ENCODE measurements around the gene RAB26.

Gene RAB26

DNA sequence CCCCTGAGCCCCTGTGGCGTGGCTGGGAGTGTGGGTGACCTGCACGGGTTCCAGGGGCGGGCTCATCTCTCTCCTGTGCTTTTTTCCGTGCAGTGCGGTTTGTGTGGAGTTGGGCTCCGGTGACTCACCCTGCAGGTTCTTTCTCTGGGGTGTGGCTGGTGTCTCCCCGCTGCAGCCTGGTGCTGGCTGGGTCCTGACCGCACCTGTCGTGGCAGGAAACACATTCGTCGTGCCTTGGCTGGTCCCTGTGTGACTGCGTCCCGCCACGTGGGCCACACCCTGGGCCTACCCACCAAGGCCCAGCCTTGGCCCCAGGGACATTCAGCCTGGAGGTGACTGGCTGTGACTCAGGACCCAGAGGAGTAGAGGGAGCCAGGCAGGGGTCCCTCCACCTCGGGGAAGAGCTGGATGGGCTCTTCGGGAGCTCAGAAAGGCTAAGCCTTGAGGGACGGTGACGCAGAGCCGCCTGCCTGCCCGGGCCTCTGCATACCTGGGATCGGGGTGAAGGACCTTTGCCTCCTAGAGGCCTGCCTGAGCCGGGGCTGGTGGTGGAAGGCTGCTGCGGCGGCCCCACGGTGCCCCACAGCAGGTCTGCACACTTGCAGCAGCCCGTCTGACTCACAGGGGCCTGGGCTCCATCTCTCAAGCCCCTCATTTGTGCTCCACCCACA lies 14.9 kb downstream of the RAB26 start:
- DNase-seq, result no peak

DNA sequence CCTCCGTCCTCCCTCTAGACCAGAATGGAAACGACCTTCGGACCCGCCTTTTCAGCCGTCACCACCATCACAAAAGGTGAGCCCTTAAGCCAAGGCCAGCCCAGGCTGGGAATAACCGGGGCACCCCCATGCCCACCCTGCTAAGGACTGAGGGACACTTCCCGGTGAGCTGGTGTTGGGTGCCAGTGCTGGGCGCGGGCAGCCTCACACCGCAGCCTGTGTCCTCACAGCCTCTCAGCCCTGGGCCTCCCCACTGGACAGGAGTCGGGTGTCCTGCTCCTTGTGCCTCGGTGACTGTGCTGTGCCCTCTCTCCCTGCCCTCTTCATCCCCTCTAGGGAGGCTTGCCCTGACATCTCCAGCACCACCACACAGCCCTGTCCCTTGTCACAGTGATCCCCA lies 17.4 kb downstream of the RAB26 start:
- DNase-seq, result no peak

- no peak for DNase-seq
Observed at GRCh38 chr16:2166263-2167067, 18.0 kb downstream of the RAB26 start.

DNA sequence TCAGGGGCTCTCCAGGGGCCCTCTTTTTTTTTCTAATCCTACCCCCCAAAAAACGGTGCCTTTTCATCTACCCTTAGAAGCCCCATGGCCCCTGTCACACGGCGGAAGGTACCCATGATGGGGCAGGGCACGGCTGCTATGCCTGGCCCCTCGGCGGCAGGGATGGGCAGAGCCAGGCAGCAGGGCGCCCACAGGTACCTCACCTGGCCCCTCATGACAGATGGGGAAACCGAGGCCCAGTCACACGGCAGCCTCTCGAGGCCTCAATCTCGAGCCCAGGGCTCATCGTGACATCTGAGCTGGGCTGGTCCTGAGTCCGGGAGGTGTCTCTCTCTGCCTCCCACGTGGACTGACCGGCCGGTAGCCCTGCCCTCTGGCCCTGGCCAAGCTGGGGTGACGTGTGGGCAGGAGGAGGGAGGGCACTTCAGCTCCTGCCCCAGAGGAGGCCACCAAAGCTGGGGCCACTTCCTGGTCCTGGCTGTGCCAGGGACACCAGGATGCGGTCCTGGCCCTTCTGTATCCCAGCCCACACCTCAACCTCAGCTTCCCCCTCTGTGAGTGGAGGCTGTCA lies 18.7 kb downstream of the RAB26 start:
- DNase-seq, result no peak

GRCh38 chr16:2170080-2170479 lies 21.7 kb downstream of the RAB26 start:
- DNase-seq, result no peak

DNA sequence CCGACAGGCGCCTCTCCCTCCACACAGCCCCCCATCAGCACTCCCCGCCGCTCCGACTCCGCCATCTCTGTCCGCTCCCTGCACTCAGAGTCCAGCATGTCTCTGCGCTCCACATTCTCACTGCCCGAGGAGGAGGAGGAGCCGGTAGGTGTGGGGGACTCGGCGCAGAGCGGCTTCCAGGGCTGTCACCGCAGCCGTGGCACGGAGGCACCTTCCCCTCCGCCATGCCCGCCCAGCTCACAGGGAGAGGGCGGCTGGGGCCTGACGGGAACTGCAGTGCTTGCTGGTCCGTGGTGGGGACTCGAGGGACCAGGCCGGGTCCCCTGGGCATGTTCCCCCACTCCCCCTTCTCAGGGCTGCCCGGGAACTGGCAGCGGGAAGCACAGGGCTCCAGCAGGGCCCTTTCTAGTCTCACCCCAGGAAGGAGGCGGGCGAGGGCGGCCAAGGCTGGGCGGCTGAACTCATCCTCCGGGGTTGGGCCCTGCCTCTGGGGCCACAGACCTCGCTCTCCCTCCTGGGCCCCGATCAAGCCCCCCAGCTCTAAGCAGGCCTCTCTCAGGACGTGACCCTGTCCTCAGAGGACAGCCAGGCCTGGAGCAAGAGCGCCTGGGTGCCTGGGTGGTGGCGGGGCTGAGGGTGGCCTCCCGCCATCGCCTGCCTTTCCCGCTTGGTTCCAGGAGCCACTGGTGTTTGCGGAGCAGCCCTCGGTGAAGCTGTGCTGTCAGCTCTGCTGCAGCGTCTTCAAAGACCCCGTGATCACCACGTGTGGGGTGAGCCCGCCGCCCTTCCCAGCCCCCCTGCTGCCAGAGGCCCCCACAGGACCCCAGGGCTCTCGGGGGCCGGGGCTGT lies 22.4 kb downstream of the RAB26 start:
- DNase-seq, result no peak

GRCh38 chr16:2171601-2172178 lies 23.3 kb downstream of the RAB26 start:
- no peak for DNase-seq

DNA sequence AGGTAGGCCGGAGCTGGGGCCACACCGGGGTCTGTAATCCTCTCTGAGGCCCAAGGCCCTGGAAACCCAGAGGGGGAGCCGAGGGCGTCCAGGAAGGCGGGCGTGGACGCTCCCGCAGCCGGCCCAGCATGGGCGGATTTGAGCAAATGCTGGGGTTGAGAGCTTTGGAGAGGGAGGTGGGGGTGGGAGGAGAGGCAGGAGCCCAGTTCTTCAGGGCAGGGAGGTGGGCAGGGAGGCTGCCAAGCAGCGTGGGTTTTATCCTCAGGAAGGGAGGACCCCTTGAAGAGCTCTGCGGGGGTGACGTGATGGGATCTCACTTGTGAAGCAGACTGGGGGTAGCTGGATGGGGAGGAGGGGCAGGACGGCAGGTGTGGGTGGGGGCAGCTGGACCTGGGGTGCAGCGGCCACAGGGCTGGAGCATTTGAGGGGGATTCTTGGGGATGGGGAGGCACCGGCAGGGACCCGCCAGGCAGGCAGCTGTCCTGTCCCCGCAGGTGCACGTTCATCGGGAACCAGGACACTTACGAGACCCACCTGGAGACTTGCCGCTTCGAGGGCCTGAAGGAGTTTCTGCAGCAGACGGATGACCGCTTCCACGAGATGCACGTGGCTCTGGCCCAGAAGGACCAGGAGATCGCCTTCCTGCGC lies 24.4 kb downstream of the RAB26 start:
- DNase-seq, result no peak

GRCh38 chr16:2173366-2173765 lies 24.9 kb downstream of the RAB26 start:
- DNase-seq, result no peak

GRCh38 chr16:2173916-2174315 lies 25.5 kb downstream of the RAB26 start:
- no peak for DNase-seq

- no peak for DNase-seq
Observed at GRCh38 chr16:2174396-2175131, 26.1 kb downstream of the RAB26 start.

DNA sequence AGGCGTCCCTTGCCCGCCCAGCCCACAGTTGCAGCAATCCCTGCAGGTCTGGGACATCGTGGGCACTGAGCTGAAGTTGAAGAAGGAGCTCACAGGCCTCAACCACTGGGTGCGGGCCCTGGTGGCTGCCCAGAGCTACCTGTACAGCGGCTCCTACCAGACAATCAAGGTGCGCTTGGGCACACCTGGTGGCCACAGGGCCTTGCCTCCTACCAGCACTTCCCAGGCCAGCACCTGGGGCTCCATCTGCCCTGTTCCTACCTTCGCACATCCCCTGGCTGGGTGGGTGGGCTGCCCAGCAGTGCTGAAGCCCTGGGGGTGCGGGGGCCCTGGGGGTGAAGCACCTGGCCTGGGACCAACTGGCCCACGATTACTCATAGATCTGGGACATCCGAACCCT lies 27.0 kb downstream of the RAB26 start:
- DNase-seq, result no peak

DNA sequence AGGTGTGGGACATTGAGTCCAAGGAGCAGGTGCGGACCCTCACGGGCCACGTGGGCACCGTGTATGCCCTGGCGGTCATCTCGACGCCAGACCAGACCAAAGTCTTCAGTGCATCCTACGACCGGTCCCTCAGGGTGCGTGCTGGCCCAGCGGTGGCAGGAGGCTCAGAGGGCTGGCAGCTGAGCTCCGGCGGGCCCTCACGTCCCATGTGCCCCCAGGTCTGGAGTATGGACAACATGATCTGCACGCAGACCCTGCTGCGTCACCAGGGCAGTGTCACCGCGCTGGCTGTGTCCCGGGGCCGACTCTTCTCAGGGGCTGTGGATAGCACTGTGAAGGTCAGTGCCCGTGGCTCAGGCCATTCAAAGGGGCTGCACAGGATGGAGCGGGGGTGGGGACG lies 27.6 kb downstream of the RAB26 start:
- no peak for DNase-seq

DNA sequence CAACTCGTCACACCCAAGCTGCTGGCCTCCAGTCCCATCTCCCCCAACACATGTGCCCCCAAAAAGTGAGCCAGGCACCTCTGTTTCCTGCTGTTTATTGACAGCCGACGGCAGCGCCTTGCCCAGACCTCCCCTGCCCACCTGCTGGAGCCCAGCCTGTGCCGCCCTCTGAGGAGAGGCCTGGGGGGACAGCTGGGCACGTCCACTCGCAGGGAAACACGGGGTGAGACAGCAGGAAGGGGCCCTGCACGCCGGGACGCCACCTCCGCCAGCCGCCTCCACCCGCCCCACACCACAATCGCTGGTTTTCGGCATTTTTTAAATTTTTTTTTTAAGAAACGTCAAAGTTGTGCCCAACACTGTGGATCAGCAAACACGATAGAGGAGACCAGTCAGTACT lies 28.7 kb downstream of the RAB26 start:
- no peak for DNase-seq

DNA sequence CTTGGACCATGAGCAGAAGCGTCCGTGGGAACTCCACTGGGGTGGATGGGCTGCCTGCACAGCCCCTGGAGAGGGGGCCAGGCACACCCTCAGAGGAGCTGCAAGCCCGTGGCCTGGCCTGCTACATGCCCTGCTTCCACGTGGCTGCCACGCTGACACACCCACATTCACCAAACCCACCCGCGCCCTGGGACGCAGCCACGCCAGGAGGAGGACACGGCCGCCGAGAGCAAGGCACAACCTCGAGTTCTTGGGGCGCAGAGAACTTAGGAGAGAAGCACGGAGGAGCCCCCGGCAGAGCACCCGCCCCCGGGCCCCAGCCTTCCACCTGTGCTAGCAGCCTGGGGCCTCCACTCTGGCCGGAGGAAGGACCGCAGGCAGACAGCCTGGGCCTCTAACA lies 29.1 kb downstream of the RAB26 start:
- no peak for DNase-seq

GRCh38 chr16:2178321-2179106 lies 30.1 kb downstream of the RAB26 start:
- DNase-seq, result no peak

DNA sequence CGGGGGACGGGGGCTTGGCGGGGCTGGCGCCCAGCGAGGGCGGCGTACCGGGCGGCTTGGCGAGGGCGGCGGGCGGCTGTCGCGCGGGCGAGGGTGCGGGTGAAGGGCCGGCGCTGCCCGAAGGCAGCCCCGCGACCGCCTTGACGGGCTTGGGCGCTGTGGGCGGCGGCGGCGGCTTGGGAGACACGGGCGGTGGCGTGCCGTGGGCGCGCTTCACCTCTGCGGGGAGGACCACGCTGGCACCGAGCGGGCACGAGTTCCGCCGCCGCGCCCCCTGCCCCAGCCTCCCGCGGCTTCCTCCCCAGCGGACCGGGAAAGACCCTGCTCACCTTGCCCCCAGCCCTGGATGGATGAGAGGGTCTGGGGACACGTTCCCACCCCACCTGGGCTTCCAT lies 30.7 kb downstream of the RAB26 start:
- DNase-seq, result no peak

DNA sequence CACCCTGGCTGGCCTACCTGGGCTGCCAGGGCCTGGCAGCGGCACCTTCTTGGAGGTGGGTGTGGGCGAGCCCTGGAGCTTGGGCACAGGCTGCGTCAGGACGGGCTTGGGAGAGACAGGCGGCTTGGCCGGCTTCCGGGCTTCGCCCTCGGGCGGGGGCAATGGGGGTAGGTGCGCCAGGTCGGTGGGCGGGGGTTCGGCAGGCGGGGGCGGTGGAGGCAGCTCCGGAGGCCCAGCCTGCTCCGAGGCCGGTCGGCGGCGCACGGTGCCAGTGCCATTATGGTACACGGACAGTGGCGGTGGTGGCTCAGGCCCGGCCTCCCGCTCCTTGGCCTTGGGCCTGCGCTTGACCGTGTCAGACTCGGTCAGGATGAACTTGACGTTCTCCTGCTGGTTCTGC lies 31.2 kb downstream of the RAB26 start:
- no peak for DNase-seq

DNA sequence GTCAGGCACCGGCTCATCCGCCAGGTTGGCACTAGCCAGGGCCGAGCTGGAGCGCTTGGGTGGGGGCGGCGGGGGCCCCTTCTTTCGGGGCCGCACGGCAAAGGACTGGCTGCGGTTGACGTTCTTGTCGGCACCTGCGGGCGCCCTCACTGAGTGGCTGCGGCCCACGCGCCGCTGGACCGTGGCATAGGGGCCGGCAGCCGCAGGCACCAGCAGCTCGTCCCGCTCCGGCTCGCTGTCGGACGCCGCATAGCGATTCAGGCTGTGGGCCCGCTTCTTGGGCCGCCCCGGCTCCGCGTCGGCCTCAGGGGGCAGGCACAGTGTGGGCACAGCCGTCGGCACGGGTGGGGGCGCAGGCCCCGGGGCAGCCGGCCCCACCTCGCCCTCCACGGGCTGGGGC lies 32.0 kb downstream of the RAB26 start:
- no peak for DNase-seq

DNA sequence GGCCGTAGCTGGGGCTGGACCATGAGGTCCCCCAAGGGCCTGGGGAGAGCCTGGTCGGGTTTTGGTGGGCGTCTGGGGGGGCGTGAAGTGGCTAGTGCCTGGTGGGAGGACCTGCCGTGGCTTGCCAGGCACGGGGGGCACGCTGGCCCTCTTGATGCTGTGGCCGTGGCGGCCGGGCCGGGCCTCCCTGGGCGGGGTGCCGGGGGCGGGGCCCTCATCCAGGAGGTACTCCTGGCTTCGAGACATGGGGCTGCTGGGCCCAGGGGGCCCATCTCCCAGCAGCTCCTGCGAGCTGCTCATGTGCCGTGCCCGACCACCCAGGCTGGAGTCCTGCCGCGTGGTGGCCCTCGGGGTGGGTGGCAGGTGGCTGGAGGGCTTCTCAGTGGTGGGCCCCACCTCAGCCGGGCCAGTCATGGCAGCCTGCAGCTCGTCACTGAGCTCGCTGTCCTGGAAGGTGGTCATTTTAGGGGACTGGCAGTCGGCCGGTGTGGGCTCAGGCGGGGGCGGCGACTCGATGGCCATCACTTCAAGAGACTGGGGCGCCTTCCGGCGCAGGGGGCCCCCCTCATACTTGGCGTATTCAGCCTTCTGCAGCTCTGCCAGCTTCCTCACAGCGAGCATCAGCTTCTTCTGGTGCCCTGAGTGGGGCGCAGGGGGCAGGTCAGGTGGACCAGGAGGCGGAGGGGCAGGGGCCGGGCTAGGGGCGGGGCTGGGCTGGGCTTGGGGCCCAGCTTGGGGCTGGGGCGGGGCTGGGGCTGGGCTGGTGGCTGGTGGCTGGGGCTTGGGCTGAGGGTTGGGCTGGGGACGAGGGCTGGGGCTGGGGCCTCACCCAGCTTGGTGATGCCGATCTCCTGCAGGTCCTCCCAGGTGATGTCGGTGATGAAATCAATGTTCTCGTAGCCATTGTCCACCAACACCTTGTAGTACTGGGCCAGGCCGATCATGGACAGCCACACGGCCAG lies 32.8 kb downstream of the RAB26 start:
- no peak for DNase-seq

Data from hippocampal formation (tissue), 2 donors.